NCI-H510A treated with DMSO at 0.1 percent for 48 hours (cell line): ENCODE measurements around the gene TIAM2.
A peak's percentile ranks its signal among the peaks of the same experiment; 100 is the strongest.

Experiments used
- DNase-seq: peaks from one replicate; lab custom pipeline; 2025; lab: John Stamatoyannopoulos, UW

Gene TIAM2

GRCh38 chr6:155130161-155130853 lies 135.2 kb downstream of the TIAM2 start:
- DNase-seq = no peak

- DNase-seq = no peak
These were observed 137.5 kb downstream of the TIAM2 start for GRCh38 chr6:155132617-155133016.

GRCh38 chr6:155141002-155141401 lies 145.9 kb downstream of the TIAM2 start:
- DNase-seq = no peak

- DNase-seq = no peak
These were observed 146.4 kb downstream of the TIAM2 start for GRCh38 chr6:155141512-155141911.

DNA sequence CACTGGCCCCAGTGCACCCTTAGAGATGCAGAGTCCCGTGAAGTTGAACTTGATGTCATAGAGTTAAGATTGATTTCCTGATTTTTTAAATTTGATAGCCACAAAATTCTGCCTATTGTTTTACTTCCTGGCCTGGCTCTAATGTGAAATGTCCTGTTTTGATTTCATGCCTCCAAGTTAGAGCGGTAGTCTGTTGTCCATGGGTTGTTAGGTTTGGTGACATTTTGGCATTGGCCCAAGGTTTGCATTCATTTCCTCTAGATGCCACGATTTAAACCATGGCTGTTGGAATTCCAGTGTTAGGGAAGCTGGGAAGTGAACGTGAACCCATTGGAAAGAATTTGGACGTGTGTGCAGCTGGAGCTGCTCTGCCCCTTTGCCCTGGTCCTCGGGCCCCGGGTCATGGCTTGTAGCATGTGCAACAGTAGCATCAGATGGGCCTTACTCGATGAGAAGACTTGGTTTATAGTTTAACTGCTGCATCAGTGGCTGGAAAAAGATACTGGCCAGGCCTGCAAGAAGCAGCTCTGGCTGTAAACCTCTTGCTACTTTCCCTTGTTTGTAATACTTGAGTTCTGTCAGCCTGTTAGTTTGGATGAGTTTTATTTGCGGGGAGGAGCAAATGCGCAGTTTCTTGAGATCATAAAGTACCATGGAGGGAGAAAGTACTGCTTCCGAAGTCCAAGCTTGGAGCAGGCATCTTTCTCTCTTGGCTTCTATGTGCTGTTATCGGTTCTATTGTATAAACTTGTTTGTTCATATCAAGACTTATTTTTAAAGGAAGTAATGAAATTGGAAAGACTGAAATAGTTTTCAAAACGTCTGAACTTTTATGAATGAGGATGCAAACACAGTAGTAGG lies 147.3 kb downstream of the TIAM2 start:
- DNase-seq = no peak

- no peak for DNase-seq
These were observed 148.0 kb downstream of the TIAM2 start for GRCh38 chr6:155143029-155143577.

DNA sequence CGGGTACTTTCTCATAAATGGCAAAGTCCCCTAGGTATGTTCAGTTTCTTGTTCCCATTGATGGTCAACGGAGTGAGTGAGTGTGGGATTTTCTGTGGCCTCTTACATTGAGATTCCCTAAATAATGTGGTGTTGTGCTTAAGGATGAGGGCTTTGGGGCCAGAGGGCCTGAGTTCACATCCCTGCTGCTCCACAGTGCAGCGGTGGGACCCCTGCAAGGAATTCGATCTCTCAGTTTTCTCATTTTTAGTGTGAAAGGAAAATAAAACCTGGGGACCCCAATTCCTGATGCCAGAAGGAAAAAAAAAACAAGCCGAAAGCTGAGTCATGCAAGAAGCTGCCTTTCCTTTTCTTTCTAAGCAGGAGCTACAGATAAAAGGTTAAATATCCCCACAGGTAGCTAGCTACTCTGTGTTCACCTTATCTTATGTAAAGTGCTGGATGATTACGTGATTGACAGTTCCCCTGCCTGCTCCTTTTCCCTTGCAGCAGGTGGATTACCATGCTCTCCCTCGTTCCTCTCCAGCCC lies 148.5 kb downstream of the TIAM2 start:
- DNase-seq = no peak

DNA sequence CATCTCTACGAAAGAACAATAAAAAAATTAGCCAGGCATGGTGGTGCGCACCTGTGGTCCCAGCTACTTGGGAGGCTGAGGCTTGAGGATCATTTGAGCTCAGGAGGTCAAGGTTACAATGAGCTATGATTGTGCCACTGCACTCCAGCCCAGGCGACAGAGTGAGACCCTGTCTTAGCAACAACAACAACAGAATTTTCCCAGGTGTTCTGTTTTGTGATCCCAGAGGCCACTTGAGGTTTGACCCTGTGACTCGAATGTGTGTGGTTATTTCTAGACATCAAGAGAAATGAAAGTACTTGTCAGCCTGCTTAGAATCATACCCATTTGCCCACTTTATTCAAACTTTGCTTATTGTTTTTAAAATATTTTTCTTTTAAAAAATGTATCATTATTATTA lies 151.1 kb downstream of the TIAM2 start:
- DNase-seq = no peak

- DNase-seq = no peak
These were observed 153.0 kb downstream of the TIAM2 start for GRCh38 chr6:155147958-155148663.

GRCh38 chr6:155150967-155151671 lies 156.0 kb downstream of the TIAM2 start:
- no peak for DNase-seq

- DNase-seq = no peak
These were observed 157.3 kb downstream of the TIAM2 start for GRCh38 chr6:155152211-155153076.

- peak; percentile 5 for DNase-seq
These were observed 159.2 kb downstream of the TIAM2 start for GRCh38 chr6:155154158-155154830.

DNA sequence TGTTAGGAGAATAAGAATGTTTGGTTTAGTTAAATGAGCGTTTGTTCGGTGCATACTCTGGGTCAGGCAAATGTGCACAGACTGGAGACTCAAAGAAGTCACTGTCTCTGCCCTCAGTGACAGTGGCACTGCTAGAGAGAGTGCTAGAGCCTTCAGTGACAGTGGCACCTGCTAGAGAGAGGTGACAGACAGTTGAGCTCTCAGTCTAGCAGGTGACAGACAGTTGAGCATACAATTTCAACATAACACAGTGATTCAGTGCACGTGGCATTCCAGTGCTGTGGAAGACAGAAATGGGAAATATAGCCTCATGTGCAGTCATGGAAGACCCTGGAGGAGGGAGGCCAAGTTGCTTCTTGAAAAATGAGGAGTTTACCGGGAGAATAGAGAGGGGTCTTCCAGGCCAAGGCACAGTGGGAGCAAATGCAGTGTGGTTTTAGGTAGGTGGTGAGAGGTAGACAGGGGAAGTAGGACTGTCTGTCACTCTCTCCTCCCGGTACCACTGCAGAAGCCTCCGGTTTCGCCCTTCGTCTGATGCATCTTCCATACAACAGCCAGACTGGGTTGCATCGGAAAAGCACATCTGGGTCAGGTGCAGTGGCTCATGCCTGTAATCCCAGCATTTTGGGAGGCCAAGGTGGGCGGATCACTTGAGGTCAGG lies 160.8 kb downstream of the TIAM2 start:
- DNase-seq = no peak

GRCh38 chr6:155157101-155157500 lies 162.0 kb downstream of the TIAM2 start:
- DNase-seq = no peak

- DNase-seq = no peak
These were observed 163.1 kb downstream of the TIAM2 start for GRCh38 chr6:155158030-155158843.

- DNase-seq = no peak
These were observed 167.6 kb downstream of the TIAM2 start for GRCh38 chr6:155162682-155163081.

GRCh38 chr6:155163601-155164000 lies 168.5 kb downstream of the TIAM2 start:
- DNase-seq = no peak

DNA sequence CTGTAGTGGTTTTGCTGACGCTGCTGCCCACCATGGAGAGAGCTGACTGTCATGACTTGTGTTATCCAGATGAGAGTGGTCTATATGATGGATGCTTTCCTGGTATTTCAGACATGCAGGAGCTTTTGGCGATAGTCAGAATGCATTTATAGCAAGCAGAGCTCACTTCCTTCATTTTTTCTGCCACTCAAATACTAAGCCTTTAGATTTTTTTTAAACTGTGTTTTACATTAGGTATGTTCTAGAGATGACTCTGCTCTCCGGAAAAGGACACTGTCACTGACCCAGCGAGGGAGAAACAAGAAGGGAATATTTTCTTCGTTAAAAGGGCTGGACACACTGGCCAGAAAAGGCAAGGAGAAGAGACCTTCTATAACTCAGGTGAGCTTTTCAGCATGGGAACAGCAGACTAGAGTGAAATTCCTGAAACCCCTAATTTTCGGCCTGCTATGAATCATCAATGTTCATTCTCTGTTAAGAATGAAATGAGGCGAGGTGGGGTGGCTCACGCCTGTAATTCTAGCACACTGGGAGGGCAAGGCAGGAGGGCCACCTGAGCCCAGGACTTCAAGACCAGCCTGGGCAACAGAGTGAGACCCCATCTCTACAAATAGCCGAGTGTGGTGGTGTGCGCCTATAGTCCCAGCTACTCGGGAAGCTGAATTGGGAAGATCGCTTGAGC lies 170.1 kb downstream of the TIAM2 start:
- no peak for DNase-seq
